ENCODE measurements around the gene ENG.
"Not testable (repeated sequence)": the region's sequence is repeated elsewhere in the genome, so short reads cannot be mapped to it uniquely, and the experiment has no call there.

The ENG gene

DNA sequence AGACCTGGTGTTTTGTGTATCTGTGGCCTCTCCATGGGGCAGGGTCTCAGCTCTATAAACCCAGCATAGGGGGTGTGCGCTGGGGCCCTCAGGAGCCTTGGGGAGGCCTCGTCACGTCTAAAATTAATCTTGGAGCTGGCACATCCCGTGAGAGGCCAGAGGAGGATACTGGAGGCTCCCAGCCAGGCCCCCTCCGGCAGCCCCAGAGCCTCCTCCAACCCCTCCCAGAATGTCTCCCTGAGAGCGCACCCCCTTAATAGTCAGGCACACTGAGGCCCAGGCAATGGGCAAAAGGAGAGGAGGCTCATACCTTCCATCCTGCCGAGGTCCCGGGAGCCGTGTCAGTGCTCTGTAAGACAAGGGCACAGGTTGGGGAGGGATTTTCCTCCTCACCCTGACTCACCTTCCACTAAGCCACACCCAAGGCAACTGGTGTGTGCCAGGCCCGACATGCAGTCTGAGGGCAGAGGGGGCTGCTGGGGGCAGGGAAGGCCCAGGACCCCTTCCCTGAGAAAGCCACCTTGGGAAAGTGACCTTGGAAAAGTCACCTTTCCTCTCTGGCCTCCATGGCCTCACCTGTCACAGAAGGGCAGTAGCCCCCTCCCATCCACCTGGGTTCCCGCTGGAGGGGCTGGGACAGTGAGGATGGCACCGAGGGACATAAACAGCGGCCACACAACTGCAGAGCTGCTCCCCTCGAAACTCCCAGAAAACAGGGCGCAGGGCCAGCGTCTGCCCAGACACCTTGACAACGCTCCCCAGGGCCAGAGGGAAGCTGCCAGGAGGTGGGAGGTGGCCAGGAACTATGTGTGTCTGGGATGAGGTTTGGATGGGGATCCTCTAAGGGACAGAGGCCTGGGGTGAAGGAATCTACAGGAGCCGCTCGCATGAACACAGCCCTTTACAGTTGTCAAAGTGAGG is 20.1 kb upstream of the ENG start:
- Histone ChIP-seq H3K9me3 (ENCODE audit: control insufficient read depth, insufficient read depth, low read length) (no peaks in the 10 kb centered on the region), H3K9ac (ENCODE audit: low read depth, low read length) (no peak overlapping the region), H3K36me3 (ENCODE audit: insufficient read depth, low read length) (no peaks in the 10 kb centered on the region), H3K4me1 (ENCODE audit: insufficient read depth, low read length) (no peaks in the 10 kb centered on the region)

DNA sequence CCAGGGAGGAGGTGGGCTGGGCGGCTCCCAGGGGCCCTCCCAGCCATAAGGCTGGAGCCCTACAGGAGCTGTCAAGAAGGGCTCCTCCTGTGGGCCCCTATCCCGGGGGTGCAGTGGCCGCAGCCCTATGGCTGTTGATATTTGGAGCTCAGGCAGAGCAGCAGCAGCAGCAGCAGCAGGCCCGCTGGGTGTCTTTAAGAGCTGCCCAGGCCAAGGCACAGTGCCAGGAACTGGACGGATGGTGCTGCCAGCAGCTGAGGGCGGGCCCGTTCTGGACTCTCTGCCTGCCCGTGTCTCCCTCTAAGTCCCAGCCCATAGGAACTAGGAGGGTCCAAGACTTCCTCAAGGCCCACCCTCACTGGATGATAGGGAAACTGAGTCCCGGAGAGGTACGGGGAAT is 19.4 kb upstream of the ENG start:
- H3K9me3 ChIP-seq (ENCODE audit: control insufficient read depth, insufficient read depth, low read length) = no peaks in the 10 kb centered on the region
- H3K9ac ChIP-seq (ENCODE audit: low read depth, low read length) = no peak overlapping the region
- no peaks in the 10 kb centered on the region for H3K36me3 ChIP-seq (ENCODE audit: insufficient read depth, low read length)
- no peaks in the 10 kb centered on the region for H3K4me1 ChIP-seq (ENCODE audit: insufficient read depth, low read length)

DNA sequence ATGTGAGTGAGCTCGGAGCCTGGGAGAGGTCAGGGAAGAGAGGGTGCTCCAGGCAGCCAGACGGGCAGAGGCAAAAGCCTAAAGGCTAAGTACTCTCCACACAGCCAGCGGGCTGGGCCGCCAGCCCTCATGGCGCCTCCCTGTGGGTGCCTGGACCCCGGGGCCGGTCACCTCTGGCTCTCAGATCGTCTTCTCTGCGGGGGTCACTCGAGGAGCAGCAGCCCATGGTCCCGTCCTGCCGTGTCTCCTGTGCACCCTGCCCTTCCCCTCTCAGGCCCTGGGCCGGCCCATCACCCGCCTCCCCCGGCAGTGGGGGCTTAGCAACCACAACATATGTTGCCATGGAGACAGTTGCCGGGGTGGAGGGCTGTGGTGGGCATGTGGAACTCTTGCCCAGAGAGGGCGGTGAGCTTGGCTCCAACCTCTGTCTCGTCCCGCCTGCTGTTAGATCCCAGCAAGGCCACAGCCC is 18.8 kb upstream of the ENG start:
- Histone ChIP-seq H3K4me1 (ENCODE audit: insufficient read depth, low read length) (no peaks in the 10 kb centered on the region), H3K9ac (ENCODE audit: low read depth, low read length) (no peak overlapping the region), H3K36me3 (ENCODE audit: insufficient read depth, low read length) (no peaks in the 10 kb centered on the region), H3K9me3 (ENCODE audit: control insufficient read depth, insufficient read depth, low read length) (no peaks in the 10 kb centered on the region)

DNA sequence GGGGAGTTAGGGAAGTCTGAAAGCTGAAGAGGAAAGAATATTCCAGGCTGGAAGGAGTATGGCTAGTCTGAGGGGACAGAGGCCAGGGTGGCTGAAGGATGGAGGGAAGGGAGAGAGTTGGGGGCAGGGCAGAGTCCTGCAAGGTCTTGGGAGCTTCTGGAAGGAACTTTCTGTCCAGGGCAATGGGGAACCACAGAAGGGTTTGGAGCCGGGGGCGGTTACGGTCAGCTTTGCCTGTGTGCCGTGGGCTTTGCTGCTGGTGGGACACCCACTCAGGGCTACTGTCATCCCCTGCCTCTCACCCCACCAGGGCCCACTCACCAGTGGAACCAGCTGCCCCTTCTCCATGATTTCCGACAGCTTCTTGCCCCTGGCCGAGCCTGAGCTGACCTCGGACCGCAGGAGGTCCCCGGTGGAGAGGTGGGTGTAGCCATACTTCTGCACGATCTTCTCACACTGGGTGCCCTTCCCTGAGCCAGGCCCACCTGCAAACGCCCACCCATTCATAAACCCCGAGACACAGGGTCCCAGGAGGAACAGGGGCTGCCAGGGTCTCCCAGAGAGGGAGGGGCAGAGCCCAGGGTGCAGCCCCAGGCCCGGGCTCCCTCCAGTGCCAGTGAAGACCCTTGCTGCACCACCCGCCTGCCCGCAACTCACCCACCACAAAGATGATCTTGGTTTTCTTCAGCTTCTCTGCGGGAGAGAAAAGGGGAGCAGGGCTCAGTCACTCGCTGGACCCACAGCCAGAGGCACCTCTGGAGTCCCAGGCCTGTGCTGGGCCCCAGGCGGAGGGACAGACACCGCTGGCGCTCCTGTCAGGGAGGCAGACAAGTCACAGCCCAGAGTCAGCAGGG is 18.1 kb upstream of the ENG start:
- no peaks in the 10 kb centered on the region for H3K9me3 ChIP-seq (ENCODE audit: control insufficient read depth, insufficient read depth, low read length)
- no peaks in the 10 kb centered on the region for H3K36me3 ChIP-seq (ENCODE audit: insufficient read depth, low read length)
- no peak overlapping the region for H3K9ac ChIP-seq (ENCODE audit: low read depth, low read length)
- H3K4me1 ChIP-seq (ENCODE audit: insufficient read depth, low read length) = no peaks in the 10 kb centered on the region

DNA sequence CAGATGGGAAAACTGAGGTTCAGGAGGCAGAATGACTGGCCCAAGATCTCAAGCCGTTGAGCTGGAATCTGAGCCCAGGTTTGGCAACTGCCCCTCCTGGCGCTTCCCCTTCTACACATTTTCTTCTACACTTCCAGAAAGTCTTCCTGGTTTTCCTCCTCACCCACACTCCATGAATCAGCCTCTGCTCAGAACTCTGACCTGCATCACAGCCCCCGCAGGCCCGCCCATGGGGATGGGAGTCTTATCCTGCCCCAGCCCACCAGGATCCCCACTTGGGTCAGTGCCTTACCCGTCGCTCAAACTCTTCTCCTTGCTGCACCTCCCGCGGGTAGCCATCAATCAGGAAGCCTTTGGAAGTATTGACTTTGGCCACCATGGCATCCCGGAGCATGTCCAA is 17.1 kb upstream of the ENG start:
- H3K9me3 ChIP-seq (ENCODE audit: control insufficient read depth, insufficient read depth, low read length) = no peaks in the 10 kb centered on the region
- H3K36me3 ChIP-seq (ENCODE audit: insufficient read depth, low read length) = no peaks in the 10 kb centered on the region
- no peak overlapping the region for H3K9ac ChIP-seq (ENCODE audit: low read depth, low read length)
- H3K4me1 ChIP-seq (ENCODE audit: insufficient read depth, low read length) = no peaks in the 10 kb centered on the region

DNA sequence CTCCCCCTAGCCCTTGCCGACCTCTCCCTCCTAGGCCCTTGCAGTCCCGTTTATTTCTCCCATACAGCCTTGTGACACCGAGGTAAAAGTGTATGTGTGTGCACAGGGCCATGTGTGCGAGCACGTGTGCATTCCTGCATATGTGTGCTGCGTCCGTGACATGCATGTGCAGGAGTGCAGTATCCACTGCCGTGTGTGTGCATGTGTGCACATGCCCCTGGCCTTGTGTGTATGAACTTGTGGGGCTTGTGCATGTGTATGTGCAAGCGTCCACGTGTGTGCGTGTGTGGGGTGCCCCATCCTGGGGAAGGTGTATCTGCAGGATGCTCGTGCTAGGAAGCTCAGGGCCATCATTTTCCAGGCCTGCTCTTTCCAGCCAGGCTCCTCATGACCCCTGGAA is 16.4 kb upstream of the ENG start:
- Histone ChIP-seq H3K9ac (ENCODE audit: low read depth, low read length) (no peak overlapping the region), H3K36me3 (ENCODE audit: insufficient read depth, low read length) (no peaks in the 10 kb centered on the region), H3K9me3 (ENCODE audit: control insufficient read depth, insufficient read depth, low read length) (no peaks in the 10 kb centered on the region), H3K4me1 (ENCODE audit: insufficient read depth, low read length) (no peaks in the 10 kb centered on the region)

DNA sequence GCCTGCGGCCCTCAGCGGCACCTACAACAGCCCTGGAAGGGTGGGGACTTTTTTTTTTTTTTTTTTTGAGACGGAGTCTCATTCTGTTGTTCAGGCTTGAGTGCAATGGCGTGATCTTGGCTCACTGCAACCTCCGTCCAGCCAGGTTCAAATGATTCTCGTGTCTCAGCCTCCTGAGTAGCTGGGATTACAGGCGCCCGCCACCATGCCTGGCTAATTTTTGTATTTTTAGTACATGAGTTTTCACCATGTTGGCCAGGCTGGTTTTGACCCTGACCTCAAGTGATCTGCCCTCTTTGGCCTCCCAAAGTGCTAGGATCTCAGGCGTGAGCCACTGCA is 15.7 kb upstream of the ENG start:
- not testable (repeated sequence) for H3K4me1 ChIP-seq (ENCODE audit: insufficient read depth, low read length); H3K9me3 ChIP-seq (ENCODE audit: control insufficient read depth, insufficient read depth, low read length); H3K36me3 ChIP-seq (ENCODE audit: insufficient read depth, low read length); H3K9ac ChIP-seq (ENCODE audit: low read depth, low read length)

DNA sequence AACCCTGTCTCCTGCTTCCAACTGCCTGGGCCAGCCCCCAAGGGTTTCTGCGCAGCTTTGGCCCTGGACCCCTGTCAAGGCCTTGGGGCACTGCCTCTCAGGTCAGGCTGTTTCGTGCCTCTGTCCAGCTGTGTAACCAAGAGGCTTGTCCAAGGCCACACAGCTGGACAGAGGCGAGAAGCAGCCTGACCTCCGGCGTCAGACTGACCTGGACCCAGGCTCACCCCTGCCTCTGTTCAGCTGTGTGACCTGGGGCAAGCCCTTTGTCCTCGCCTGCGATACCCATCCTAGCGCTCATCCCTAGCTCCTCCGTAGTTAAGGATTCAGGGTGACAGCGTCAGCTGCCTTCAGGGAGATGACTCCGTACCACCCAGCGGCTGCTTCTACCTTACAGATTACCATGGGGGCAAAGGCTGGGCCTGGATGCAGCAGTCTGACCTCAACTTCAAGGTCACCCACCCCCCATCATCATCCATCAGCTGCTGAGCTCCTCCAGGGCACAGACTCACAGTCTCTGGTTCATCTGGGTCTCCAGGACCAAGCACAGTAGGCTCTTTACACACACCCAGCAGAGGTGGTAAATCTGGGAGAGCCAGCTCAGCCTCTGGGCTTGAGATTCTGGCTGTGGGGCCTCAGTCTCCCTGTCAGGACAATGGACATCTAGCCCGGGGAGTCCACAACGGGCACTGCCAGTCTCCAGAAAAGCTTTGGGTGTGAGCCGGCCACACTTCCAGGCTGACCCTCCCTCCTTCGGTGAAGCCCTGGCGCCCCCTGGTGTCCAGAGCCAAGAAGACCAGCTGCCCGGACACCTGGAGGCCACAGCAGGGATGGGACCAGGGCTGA is 15.1 kb upstream of the ENG start:
- Histone ChIP-seq H3K9ac (ENCODE audit: low read depth, low read length) (no peak overlapping the region), H3K4me1 (ENCODE audit: insufficient read depth, low read length) (no peaks in the 10 kb centered on the region), H3K9me3 (ENCODE audit: control insufficient read depth, insufficient read depth, low read length) (no peaks in the 10 kb centered on the region), H3K36me3 (ENCODE audit: insufficient read depth, low read length) (no peaks in the 10 kb centered on the region; the same call in 1 of the 2 replicates)

DNA sequence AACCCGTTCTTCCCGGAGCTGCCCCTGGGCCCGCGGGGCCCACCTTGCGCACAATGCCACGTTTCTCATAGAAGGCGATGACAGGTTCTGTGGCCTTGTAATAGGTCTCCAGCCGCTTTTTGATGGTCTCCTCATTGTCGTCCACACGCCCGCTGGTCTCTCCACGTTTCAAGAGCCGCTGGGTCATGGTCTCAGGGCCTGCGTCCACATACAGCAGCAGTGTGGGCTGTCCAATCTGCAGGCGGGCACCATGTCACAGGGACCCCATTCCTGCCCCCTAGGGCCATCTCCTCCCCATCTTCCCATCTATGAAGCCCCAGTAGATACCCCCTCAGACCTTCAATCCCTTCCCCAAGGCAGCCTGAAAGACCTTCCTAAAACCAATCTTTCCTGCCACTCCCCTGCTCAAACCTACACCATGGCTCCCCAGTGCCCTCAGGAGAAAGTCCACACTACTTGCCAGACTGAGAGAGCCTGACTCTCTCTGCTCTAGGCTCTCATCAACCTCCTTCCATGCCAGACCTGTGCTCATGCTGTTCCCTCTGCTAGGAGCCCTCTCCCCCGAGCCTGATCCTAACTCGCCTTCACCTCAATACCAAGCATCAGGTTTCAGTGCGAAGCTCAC is 13.9 kb upstream of the ENG start:
- Histone ChIP-seq H3K36me3 (ENCODE audit: insufficient read depth, low read length) (no peaks in the 10 kb centered on the region; the same call in 1 of the 2 replicates), H3K9ac (ENCODE audit: low read depth, low read length) (no peak overlapping the region), H3K9me3 (ENCODE audit: control insufficient read depth, insufficient read depth, low read length) (no peaks in the 10 kb centered on the region), H3K4me1 (ENCODE audit: insufficient read depth, low read length) (no peaks in the 10 kb centered on the region)

DNA sequence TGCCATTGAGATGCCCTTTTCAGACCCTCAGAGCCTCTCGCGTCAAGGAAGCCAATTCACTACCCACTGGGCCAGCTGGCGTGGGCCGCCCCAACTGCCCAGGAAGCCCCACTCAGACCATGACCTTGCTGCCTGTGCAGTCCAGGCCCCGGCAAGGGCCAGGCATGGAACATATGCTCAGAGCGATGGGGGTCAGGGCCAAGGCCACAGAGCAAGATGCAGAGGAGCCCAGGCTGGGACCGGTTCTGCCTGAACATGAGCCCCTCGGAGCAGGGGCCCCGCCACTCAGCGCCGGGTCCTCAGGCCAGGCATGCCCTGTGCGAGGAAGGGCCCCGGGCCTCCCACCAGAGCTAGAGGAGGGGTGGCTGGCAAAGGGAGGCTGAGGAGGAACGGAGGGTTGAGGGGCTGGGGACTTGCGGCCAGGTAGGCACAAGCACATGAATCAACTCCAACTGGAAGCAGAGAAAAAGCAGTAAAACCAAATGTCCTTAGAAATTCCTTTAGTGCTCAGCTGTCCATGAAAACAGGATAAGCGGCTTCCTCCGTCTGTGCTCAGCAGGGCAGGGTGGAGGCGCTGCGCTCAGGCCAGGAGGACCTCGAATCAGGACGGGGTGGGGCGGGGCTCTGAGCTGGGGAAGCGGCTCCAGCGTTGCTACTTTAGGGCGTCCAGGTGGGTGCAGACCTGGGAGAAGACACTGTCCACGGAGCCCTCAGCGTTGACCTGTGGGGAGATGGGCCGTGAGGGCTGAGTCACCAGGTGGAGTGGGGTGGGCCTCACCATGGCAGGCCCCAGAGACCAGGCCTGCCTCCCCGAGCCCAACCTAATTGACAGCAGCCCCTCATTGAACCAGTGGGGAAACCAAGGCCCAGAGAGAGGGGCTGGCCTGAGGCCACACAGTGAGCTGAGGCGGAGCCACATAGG is 13.2 kb upstream of the ENG start:
- no peaks in the 10 kb centered on the region for H3K4me1 ChIP-seq (ENCODE audit: insufficient read depth, low read length)
- no peaks in the 10 kb centered on the region; the same call in 1 of the 2 replicates for H3K36me3 ChIP-seq (ENCODE audit: insufficient read depth, low read length)
- H3K9me3 ChIP-seq (ENCODE audit: control insufficient read depth, insufficient read depth, low read length) = no peaks in the 10 kb centered on the region
- no peak overlapping the region for H3K9ac ChIP-seq (ENCODE audit: low read depth, low read length)

DNA sequence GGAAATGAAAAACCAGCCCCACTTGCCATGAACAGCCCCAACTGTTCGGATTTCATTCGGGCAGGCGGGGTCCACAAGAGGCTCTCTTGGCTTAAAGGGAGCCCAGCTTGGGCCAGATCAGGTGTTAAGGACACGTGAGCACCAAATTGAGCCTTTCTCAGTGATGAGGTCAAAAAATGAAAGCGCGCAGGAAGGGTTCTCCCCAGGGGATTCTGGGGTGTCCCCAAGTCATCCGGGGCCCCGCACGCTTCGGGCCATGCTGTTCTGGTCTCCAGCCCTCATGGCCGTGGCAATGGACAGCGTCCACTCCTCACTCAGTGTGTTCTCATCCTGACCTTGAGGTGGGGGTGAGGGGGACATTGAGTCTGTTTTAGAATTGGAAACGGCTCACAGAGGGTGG is 12.1 kb upstream of the ENG start:
- H3K9ac ChIP-seq (ENCODE audit: low read depth, low read length) = no peak overlapping the region
- H3K9me3 ChIP-seq (ENCODE audit: control insufficient read depth, insufficient read depth, low read length) = no peaks in the 10 kb centered on the region
- H3K36me3 ChIP-seq (ENCODE audit: insufficient read depth, low read length) = no peaks in the 10 kb centered on the region; the same call in 1 of the 2 replicates
- no peaks in the 10 kb centered on the region for H3K4me1 ChIP-seq (ENCODE audit: insufficient read depth, low read length)

DNA sequence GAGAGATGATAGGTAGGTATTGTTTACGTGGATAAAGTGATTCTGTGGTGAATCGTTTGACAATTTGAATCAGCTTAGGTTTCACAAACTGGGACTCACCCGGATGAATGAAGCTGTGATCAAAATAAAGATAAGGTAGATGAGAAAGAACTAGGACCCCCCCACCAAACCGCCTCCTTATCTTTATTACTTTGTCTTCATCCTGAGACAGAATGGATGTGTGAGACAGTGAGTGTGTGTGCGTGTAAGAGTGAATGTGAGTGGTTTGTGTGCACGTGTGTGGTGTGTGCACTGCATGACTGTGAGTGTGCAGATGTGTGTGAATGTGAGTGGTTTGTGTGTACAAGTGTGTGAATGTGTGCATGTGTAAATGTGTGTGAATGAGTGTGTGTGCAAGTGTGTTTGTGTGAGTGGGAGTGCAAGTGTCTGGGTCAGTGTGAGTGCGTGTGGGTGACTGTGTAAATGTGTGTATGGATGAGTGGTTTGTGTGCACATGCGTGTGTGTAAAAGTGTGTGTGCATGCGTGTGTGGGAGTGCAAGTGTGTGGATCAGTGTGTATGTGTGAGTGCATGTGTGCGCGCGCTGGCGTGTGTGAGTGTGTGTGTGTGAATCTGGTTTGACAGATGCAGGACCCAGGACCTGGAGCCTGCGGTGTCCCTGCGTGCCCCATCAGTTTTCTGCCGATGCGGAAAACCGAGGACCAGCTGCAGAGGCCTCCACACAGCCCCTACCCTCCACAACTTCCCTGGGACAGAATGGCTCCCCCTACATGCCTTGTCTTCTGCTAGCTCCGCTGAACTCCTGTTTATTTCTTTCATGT is 11.4 kb upstream of the ENG start:
- Histone ChIP-seq H3K4me1 (ENCODE audit: insufficient read depth, low read length) (no peaks in the 10 kb centered on the region), H3K36me3 (ENCODE audit: insufficient read depth, low read length) (no peaks in the 10 kb centered on the region; the same call in 1 of the 2 replicates), H3K9me3 (ENCODE audit: control insufficient read depth, insufficient read depth, low read length) (no peaks in the 10 kb centered on the region), H3K9ac (ENCODE audit: low read depth, low read length) (no peak overlapping the region)
